ENCODE measurements around the gene KRT9.
"Not testable (repeated sequence)": the region's sequence is repeated elsewhere in the genome, so short reads cannot be mapped to it uniquely, and the experiment has no call there.

The KRT9 gene

GRCh38 chr17:41576740-41577139 lies 4.9 kb upstream of the KRT9 start:
- DNase-seq = not testable (repeated sequence)

DNA sequence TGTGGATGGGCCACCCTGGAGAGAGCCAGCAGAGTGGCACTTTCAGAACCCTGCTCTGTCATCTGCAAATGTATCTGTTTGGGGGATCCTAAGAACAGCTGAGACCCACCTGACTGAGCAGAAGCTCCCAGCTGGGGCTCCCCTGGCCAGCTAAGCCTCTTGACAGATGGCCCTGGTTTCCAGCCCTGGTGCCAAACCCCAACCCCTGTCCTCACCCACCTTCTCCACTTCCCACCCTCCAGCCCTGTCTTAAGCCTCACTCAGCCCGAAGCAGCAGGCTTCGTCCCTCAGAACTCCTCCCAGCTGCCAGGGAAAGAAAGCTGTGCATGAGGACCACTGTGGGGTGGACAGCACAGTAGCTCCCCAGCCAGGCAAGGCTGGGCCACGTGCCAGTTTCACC lies 3.5 kb upstream of the KRT9 start:
- no peak for DNase-seq

GRCh38 chr17:41567317-41567716 lies 4.5 kb downstream of the KRT9 start:
- peak in 2 of 6 experiments; percentile 10 to 13 for DNase-seq

DNA sequence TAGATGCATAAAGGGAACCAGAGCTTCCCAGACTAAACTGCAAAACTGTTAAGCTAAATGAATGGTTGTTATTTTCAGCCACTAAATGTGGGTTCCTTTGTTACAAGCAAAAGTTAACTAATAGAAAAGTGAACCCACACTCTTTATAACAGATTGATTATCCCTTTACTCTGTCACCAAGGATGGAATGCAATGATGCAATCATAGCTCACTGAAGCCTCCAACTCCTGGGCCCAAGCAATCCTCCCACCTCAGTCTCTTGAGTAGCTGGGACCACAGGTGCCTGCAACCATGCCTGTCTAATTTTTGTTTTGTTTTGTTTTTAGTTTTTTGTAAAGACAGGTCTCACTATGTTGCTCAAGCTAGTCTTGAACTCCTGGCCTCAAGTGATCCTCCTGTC lies 6.5 kb downstream of the KRT9 start:
- DNase-seq = no peak

- DNase-seq = no peak
Observed at GRCh38 chr17:41563607-41564170, 8.2 kb downstream of the KRT9 start.

GRCh38 chr17:41561554-41561953 lies 10.3 kb downstream of the KRT9 start:
- no peak for DNase-seq

GRCh38 chr17:41559548-41559947 lies 12.3 kb downstream of the KRT9 start:
- no peak for DNase-seq

- no peak for DNase-seq
Observed at GRCh38 chr17:41556931-41557330, 14.9 kb downstream of the KRT9 start.

- DNase-seq = no peak
Observed at GRCh38 chr17:41556306-41556705, 15.6 kb downstream of the KRT9 start.

GRCh38 chr17:41555105-41555887 lies 16.6 kb downstream of the KRT9 start:
- DNase-seq = no peak

DNA sequence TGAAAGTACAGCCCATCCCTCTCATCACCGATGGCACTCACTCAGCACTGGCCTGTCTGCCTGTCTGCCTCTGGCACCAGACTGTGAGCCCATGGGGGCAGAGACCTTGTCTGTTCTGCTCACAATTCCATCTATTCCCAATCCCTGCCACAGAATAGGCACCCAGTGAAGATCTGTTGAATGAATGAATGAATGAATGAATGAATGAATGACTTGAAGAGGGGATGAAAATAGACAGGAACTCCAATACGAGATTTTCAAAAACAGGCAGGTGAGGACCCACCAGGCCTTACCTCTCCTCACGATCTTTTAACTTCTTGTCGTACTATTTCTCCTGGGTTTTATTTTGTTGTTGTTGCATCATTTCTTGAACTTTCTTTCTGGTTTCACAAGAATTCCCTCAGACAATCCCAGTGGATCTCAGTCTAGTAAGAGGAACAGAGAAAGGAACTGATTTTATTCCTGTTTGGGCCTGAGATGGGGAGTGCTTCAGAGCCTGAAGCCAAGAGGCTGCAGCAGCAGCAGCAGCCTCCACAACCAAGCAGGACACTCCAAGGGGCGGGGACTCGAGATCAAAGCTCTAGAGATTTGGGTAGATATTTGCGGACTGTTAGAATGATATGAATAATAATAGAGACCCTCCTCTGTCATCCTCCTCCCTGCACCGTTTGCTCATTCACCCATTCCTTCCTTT lies 17.7 kb downstream of the KRT9 start:
- DNase-seq = no peak

GRCh38 chr17:41553176-41553575 lies 18.7 kb downstream of the KRT9 start:
- no peak for DNase-seq

- DNase-seq = no peak
Observed at GRCh38 chr17:41552455-41552854, 19.4 kb downstream of the KRT9 start.

DNA sequence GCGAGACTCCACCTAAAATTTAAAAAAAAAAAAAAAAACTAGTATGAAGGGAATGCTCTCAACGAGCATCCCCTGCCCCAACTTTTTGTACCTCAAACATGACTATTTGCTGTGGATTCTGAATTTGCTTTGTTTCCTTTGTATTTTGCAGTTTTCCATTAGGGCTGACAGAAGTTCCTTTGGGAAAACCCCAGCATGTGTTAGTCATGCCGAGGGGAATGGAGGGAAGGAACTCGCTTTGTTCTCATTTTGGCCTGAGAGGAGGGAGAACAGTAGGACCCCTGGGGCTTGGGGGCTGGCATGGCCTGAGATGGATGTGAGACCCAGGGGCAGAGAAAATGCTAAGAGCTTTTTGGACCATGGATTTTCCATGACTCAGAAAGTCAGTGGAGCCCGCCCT lies 20.5 kb downstream of the KRT9 start:
- DNase-seq = no peak

DNA sequence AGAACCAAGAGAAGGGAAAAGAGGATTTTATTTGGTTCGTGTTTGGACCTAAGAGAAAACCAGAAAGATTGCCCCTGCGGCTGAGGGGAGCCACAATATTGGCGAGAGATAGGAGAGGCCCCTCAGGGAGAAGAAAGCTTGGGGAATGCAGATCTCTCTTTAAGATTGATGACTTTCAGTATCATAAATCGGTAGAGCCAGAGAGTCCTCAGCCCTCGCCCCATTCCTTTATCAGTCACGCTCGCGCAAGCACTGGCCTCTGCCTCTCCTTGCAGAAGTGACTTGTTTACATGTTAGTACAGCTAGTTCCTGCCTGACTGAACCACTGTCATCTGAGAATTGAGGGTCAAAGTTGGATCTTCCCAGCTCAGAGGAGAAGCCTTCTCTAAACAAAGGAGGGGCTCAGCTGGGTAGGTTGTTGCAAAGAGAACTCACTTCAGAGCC lies 22.2 kb downstream of the KRT9 start:
- DNase-seq = no peak

GRCh38 chr17:41548844-41549595 lies 22.8 kb downstream of the KRT9 start:
- peak; percentile 63 to 86 (median 71) for DNase-seq

- no peak for DNase-seq
Observed at GRCh38 chr17:41547921-41548843, 23.7 kb downstream of the KRT9 start.

DNA sequence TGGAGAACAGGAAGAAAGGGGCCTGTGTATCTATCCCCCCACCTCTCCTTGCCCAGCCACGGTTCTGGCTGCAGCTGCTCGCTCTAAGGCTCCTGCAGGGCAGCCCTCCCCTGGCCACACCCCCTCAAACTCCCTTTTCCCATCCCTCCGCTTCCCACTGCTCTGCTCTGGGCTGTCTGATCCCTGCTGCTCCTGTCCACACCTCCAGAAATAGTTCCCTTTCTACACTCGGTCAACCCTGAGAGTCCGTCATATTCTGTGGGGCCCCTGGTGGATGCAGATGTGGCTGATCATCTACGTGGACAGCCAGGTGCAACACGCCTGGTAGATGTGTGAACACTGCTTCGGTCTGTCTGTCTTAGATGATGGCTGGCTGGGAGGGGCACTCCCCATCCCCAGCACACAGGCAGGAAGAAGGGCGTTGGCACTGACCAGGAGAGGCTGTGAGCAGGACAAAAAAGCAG lies 24.4 kb downstream of the KRT9 start:
- DNase-seq = no peak

GRCh38 chr17:41546819-41547218 lies 25.0 kb downstream of the KRT9 start:
- DNase-seq = no peak

DNA sequence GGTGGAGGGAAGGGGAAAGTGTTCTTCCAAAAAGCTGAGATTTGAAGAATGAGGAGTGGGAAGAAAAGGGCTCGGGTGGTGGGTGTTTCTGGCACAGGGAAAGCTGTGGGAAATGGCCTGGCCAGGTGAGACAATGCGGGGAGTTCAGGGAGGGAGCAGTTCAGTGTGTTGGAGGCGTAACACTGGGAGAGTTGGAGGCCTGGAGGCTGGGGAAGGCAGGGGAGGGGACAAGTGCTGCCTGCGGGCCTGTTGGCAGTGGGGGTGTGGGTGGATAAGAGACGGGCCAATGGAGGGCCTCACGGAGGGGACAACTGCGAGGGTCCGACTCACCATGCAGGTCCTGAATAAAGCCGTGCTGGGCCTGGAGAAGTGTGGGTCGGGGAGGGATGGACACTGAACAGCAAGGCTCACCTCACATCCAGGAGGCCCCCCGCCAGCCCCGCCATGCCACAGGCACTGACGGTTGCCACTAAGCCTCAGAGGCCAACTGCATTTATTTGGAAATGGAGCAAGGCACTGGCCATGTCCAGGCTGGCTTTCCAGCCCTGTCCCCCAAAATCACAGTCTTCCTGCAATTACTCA lies 25.9 kb downstream of the KRT9 start:
- DNase-seq = no peak

- no peak for DNase-seq
Observed at GRCh38 chr17:41544935-41545334, 26.9 kb downstream of the KRT9 start.

DNA sequence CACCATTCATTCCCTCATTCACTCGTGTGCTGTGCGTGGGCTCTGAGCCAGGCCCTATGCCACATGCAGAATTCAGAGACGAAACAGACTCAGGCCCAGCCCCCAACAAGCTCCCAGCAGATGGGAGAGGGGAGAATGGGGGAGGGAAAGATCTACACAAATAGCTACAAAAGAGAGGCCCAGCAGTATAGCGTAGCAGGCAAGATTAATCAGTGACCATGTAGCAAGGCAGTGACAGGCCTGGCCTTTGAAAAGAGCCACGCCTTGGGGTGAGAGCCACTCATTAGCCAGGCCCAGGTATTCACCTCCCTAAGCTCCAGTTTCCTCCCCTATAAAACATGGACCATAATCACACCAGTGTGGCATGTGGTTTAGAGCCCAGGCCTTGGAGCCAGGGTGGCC lies 27.4 kb downstream of the KRT9 start:
- DNase-seq = no peak

Data from stimulated activated naive CD4-positive, alpha-beta T cell (primary cell).